HG02884 (cell line): Measurements from ENCODE around the gene MTARC1.
A peak's percentile ranks its signal among the peaks of the same experiment; 100 is the strongest.

Source experiments
- ATAC-seq: cut with Tn5 transposase; IDR thresholded peaks from one replicate; pipeline ENCODE4 v1.9.1; 2021; ENCODE audit warnings: mild to moderate bottlenecking, moderate library complexity; ENCODE audit not compliant: unreplicated experiment

MTARC1 gene

GRCh38 chr1:220803401-220804201, 16.9 kb downstream of the MTARC1 start:
- ATAC-seq = peak; percentile 67

- no peak for ATAC-seq
Measured at GRCh38 chr1:220804202-220804586, 17.5 kb downstream of the MTARC1 start.

- no peak for ATAC-seq
Measured at GRCh38 chr1:220806408-220806807, 19.7 kb downstream of the MTARC1 start.

- no peak for ATAC-seq
Measured at GRCh38 chr1:220807726-220808125, 21.0 kb downstream of the MTARC1 start.

- no peak for ATAC-seq
Measured at GRCh38 chr1:220808345-220809186, 21.9 kb downstream of the MTARC1 start.

- no peak for ATAC-seq
Measured at GRCh38 chr1:220809187-220809550, 22.5 kb downstream of the MTARC1 start.

GRCh38 chr1:220809704-220810103, 23.0 kb downstream of the MTARC1 start:
- no peak for ATAC-seq

GRCh38 chr1:220810179-220810653, 23.5 kb downstream of the MTARC1 start:
- peak; percentile 87 for ATAC-seq

- no peak for ATAC-seq
Measured at GRCh38 chr1:220810963-220811362, 24.2 kb downstream of the MTARC1 start.

- ATAC-seq = no peak
Measured at GRCh38 chr1:220811695-220812094, 25.0 kb downstream of the MTARC1 start.

GRCh38 chr1:220812308-220812707, 25.6 kb downstream of the MTARC1 start:
- ATAC-seq = no peak

GRCh38 chr1:220813013-220813412, 26.3 kb downstream of the MTARC1 start:
- ATAC-seq = no peak

- ATAC-seq = no peak
Measured at GRCh38 chr1:220815409-220815808, 28.7 kb downstream of the MTARC1 start.

- ATAC-seq = no peak
Measured at GRCh38 chr1:220817907-220818306, 31.2 kb downstream of the MTARC1 start.

- no peak for ATAC-seq
Measured at GRCh38 chr1:220818421-220819173, 31.9 kb downstream of the MTARC1 start.

GRCh38 chr1:220819467-220820026, 32.8 kb downstream of the MTARC1 start:
- ATAC-seq = no peak

- no peak for ATAC-seq
Measured at GRCh38 chr1:220824031-220824989, 37.6 kb downstream of the MTARC1 start.

- no peak for ATAC-seq
Measured at GRCh38 chr1:220825819-220826551, 39.3 kb downstream of the MTARC1 start.

- no peak for ATAC-seq
Measured at GRCh38 chr1:220826729-220827128, 40.0 kb downstream of the MTARC1 start.
